ENCODE measurements around the gene ACVRL1.

DNA sequence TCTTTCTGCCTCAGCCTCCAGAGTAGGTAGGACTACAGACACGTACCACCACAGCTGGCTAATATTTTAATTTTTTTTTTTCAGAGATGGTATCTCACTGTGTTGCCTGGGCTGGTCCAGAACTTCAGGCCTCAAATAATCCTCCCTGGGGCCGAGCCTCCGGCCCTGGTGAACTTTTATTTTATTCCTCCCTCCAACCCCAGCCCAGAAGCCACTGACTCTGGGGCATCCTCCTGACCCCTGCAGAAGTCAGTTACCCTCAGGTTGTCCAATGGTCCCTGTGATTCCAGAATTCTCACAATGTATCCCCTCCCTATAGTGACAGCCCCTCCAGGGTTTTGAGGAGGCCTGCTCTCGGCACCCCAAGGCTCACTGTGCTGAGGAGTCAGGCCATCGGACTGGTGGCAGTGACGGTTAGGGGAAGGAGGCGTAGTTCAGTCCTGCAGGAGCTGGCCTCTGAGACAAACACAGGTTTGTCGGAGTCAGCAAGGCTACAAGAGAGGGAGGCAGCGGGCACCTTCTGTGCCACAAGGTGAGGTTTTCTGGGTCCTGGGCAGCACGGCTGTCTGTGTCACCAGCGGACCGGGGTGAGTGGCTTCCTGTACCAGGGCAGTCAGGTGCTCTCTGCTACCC lies 39.4 kb upstream of the ACVRL1 start:
- TF ChIP-seq EGR1 (IDR thresholded peaks at IDR 0.05; ENCODE audit: low read depth in 2 of 2) (no peak), FOXA1 (IDR thresholded peaks at IDR 0.05) (no peak), RAD21 (IDR thresholded peaks at IDR 0.05) (no peak), TAF1 (conservative IDR thresholded peaks at IDR 0.05) (no peak), ZBTB33 (IDR thresholded peaks at IDR 0.05) (no peak), MAX (IDR thresholded peaks at IDR 0.05) (no peak), JUND (IDR thresholded peaks at IDR 0.05) (no peak)
- TF ChIP-seq, protein P1, sequence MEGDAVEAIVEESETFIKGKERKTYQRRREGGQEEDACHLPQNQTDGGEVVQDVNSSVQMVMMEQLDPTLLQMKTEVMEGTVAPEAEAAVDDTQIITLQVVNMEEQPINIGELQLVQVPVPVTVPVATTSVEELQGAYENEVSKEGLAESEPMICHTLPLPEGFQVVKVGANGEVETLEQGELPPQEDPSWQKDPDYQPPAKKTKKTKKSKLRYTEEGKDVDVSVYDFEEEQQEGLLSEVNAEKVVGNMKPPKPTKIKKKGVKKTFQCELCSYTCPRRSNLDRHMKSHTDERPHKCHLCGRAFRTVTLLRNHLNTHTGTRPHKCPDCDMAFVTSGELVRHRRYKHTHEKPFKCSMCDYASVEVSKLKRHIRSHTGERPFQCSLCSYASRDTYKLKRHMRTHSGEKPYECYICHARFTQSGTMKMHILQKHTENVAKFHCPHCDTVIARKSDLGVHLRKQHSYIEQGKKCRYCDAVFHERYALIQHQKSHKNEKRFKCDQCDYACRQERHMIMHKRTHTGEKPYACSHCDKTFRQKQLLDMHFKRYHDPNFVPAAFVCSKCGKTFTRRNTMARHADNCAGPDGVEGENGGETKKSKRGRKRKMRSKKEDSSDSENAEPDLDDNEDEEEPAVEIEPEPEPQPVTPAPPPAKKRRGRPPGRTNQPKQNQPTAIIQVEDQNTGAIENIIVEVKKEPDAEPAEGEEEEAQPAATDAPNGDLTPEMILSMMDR (IDR thresholded peaks at IDR 0.05; ENCODE audit: low read depth, low read length, missing input control): no peak
- TF ChIP-seq, protein P2, sequence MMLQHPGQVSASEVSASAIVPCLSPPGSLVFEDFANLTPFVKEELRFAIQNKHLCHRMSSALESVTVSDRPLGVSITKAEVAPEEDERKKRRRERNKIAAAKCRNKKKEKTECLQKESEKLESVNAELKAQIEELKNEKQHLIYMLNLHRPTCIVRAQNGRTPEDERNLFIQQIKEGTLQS (IDR thresholded peaks at IDR 0.05): no peak

Measured in liver (tissue), 3 donors.